IPS-15b (cell line): ENCODE results near the gene CGB1.

Source experiments
- H3K27me3 ChIP-seq: one replicate; pipeline ENCODE4 v1.6.1; 2013; ENCODE audit warnings: low read length; ENCODE audit not compliant: control insufficient read depth, insufficient read depth
- H3K36me3 ChIP-seq: one replicate; pipeline ENCODE4 v1.6.1; 2013; ENCODE audit warnings: low read length; ENCODE audit not compliant: control insufficient read depth, insufficient read depth
- H3K4me1 ChIP-seq: one replicate; pipeline ENCODE4 v1.6.1; 2013; ENCODE audit warnings: mild to moderate bottlenecking, low read length; ENCODE audit not compliant: control insufficient read depth, insufficient read depth
- H3K4me3 ChIP-seq: one replicate; pipeline ENCODE4 v1.5.1; 2013; ENCODE audit warnings: low read depth, low read length
- H3K9ac ChIP-seq: one replicate; pipeline ENCODE4 v1.6.1; 2013; ENCODE audit warnings: low read depth, mild to moderate bottlenecking, low read length
- H3K9me3 ChIP-seq: one replicate; pipeline ENCODE4 v1.6.1; 2013; ENCODE audit warnings: mild to moderate bottlenecking, low read length; ENCODE audit not compliant: control insufficient read depth, insufficient read depth

The CGB1 gene

DNA sequence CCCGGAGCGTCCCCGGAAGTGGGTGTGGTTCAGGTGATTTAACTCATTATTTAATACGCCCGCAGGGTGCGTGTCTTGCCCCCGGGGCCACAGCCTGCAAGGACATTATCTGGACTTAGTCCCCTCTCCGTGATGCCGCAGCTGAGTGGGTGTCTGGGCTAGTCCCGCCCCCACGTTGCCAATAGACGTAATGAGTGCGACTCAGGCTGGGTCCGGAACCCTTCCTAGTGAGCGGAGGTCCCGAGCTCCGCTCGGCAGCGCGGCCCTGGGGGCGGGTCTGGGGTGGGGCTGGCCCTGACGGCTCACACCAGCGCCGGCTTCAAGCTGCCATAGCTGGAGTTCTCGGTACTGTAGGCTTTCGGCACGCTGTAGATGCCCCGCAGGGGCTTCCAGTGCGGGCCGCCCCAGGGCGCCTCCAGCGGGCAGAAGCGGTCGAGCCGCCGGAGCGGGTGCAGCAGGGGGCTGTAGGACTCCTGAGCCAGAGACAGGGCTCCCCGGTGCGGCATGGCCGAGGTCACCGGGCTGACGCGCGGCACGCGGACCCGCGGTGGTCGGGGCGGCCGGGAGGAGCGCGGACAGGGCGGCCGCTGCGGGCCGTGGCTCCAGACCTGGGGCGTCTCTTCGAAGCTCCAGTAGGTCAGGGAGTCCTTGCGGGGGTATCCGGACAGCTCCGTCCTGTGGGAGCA lies 18.9 kb downstream of the CGB1 start:
- peaks cover 25% of the 10 kb centered on the region for H3K36me3 ChIP-seq
- peak overlapping the region; percentile 50 for H3K4me3 ChIP-seq
- H3K4me1 ChIP-seq, result peaks cover 9% of the 10 kb centered on the region
- peak overlapping the region; percentile 24 for H3K9ac ChIP-seq
- no peaks in the 10 kb centered on the region for H3K9me3 ChIP-seq
- peaks cover 30% of the 10 kb centered on the region for H3K27me3 ChIP-seq

- Histone ChIP-seq H3K27me3 (peaks cover 30% of the 10 kb centered on the region), H3K4me3 (peak within 1 kb of the TSS; percentile 50), H3K9ac (peak within 1 kb of the TSS; percentile 24), H3K36me3 (peaks cover 29% of the 10 kb centered on the region), H3K4me1 (peaks cover 9% of the 10 kb centered on the region), H3K9me3 (no peaks in the 10 kb centered on the region)
These were observed 19.5 kb downstream of the CGB1 start, which contains the start of gene LHB for GRCh38 chr19:49017041-49017665. LHB (minus strand) TSS chr19:49017091; CDS start chr19:49017081, 10 bp downstream.

- Histone ChIP-seq H3K27me3 (peaks cover 24% of the 10 kb centered on the region), H3K4me1 (peaks cover 9% of the 10 kb centered on the region), H3K9ac (no peak overlapping the region), H3K4me3 (no peak overlapping the region), H3K36me3 (peaks cover 38% of the 10 kb centered on the region), H3K9me3 (no peaks in the 10 kb centered on the region)
These were observed 20.4 kb downstream of the CGB1 start for GRCh38 chr19:49016067-49016839.

GRCh38 chr19:49014870-49015255 lies 21.8 kb downstream of the CGB1 start:
- no peak overlapping the region for H3K9ac ChIP-seq
- peaks cover 50% of the 10 kb centered on the region for H3K36me3 ChIP-seq
- H3K27me3 ChIP-seq, result peaks cover 13% of the 10 kb centered on the region
- H3K4me3 ChIP-seq, result no peak overlapping the region
- H3K9me3 ChIP-seq, result no peaks in the 10 kb centered on the region
- peaks cover 3% of the 10 kb centered on the region for H3K4me1 ChIP-seq

GRCh38 chr19:49014123-49014869 lies 22.4 kb downstream of the CGB1 start:
- Histone ChIP-seq H3K9ac (no peak overlapping the region), H3K27me3 (peaks cover 13% of the 10 kb centered on the region), H3K4me3 (no peak overlapping the region), H3K9me3 (no peaks in the 10 kb centered on the region), H3K4me1 (peaks cover 3% of the 10 kb centered on the region), H3K36me3 (peaks cover 56% of the 10 kb centered on the region)

DNA sequence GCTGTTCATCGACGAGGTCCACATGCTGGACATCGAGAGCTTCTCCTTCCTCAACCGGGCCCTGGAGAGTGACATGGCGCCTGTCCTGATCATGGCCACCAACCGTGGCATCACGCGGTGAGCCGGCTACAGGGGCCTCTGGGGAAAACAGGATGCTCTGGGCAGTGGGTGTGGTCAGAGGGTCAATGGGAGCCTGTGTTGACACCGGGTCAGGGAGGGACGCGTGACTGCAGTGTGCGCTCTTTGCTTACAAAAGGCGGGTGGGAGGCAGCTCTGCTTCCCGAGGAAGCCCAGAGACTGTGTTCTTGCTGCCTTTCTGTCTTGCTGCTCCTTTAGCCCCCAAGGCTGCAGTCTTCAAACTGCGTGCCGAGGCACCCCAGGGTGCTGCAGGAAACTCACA lies 25.5 kb downstream of the CGB1 start:
- no peak overlapping the region for H3K9ac ChIP-seq
- H3K4me3 ChIP-seq, result no peak overlapping the region
- H3K4me1 ChIP-seq, result no peaks in the 10 kb centered on the region
- peaks cover 68% of the 10 kb centered on the region for H3K36me3 ChIP-seq
- no peaks in the 10 kb centered on the region for H3K27me3 ChIP-seq
- no peaks in the 10 kb centered on the region for H3K9me3 ChIP-seq

DNA sequence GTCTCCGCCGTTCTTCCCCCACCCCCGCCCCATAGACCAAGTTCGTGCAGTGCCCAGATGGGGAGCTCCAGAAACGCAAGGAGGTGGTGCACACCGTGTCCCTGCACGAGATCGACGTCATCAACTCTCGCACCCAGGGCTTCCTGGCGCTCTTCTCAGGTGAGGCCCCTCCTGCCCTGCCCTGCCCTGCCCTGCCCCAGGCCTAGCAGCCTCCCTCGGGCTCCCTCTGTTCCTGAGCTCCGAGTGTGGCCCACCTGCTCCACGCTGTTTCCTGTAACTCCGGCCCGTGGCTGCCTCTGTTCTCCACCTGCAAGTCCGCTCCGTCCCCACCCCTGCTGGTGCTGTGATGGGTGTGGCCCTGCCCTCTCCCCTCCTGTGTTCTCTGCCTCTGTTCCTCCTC lies 26.2 kb downstream of the CGB1 start:
- H3K36me3 ChIP-seq, result peaks cover 66% of the 10 kb centered on the region
- no peaks in the 10 kb centered on the region for H3K27me3 ChIP-seq

DNA sequence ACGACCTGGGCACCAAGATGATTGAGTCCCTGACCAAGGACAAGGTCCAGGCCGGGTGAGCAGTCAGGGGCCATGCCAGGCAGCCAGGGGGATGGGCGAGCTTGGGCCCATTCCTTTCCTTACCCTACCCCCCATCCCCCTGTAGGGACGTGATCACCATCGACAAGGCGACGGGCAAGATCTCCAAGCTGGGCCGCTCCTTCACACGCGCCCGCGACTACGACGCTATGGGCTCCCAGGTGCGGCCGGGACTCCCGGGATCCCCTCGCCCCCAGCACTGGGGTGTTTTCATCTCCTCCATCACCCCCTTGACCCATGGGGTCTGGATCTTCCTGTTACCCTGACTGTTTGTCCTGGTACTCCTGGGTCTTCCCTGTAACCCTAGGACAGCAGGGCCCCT lies 26.9 kb downstream of the CGB1 start:
- no peaks in the 10 kb centered on the region for H3K9me3 ChIP-seq
- H3K9ac ChIP-seq, result no peak overlapping the region
- no peaks in the 10 kb centered on the region for H3K4me1 ChIP-seq
- H3K36me3 ChIP-seq, result peaks cover 66% of the 10 kb centered on the region
- H3K27me3 ChIP-seq, result no peaks in the 10 kb centered on the region
- H3K4me3 ChIP-seq, result no peak overlapping the region

More for the DNA sequence above, 26.2 kb downstream of the CGB1 start:
- Histone ChIP-seq H3K4me1 (no peaks in the 10 kb centered on the region), H3K4me3 (no peak overlapping the region), H3K9me3 (no peaks in the 10 kb centered on the region), H3K9ac (no peak overlapping the region)

GRCh38 chr19:49006905-49007304 lies 29.8 kb downstream of the CGB1 start:
- Histone ChIP-seq H3K9ac (no peak overlapping the region), H3K27me3 (no peaks in the 10 kb centered on the region), H3K4me3 (no peak overlapping the region), H3K36me3 (peaks cover 55% of the 10 kb centered on the region), H3K4me1 (no peaks in the 10 kb centered on the region), H3K9me3 (no peaks in the 10 kb centered on the region)

DNA sequence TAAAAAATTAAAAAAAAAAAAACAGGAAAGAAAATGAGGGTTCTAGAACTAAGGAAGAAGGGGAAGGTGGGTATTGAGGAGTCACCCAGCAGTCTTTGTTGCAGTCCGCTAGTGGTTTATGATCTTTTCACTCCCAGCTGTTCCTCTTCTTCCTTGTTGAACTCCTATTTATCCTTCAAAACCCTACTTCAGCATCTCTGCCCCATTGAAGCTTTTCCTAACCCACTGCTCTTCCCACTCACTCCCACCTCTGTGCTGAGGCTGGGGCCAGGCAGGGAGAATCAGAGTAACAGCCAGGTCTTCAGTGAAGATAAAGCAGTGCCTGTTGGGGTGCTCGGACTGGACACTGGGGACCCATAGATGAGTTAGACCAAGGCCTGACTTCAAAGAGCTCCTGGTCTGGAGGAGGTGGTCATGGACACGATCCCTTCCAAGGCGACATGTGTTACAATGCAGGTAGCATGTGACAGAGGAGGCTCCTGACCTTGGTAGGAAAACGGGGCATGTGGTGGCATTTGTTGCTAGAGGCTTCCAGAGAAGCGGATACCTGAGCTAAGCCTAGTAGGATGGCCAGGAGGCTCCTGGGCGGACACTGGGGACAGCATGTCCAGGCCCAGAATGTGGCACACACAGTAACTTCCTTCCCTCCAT lies 31.6 kb downstream of the CGB1 start:
- Histone ChIP-seq H3K9ac (no peak overlapping the region), H3K4me3 (no peak overlapping the region), H3K9me3 (no peaks in the 10 kb centered on the region), H3K27me3 (no peaks in the 10 kb centered on the region), H3K36me3 (peaks cover 38% of the 10 kb centered on the region), H3K4me1 (no peaks in the 10 kb centered on the region)

DNA sequence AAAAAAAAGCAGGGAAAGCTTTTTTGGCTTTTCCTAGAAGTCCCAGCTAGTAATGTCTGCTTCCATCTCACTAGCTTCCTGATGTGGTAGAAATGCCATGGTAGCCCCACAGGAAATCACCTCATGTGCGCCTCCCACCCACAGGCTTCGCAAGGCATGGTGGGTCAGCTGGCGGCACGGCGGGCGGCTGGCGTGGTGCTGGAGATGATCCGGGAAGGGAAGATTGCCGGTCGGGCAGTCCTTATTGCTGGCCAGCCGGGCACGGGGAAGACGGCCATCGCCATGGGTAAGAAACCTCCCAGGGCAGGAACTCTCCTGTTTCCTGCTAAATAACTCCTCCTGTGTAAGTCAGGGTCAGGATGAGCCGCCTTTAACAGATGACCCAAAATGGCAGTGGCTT lies 32.6 kb downstream of the CGB1 start:
- Histone ChIP-seq H3K9me3 (no peaks in the 10 kb centered on the region), H3K36me3 (peaks cover 29% of the 10 kb centered on the region), H3K27me3 (no peaks in the 10 kb centered on the region), H3K4me1 (peaks cover 2% of the 10 kb centered on the region), H3K4me3 (no peak overlapping the region), H3K9ac (no peak overlapping the region)
